ENCODE data around the gene NTSR2.

Gene NTSR2

GRCh38 chr2:11610624-11611242, 59.3 kb downstream of the NTSR2 start:
- Histone ChIP-seq H3K18ac (ENCODE audit: low read depth in 1 of 2, low read length in 2 of 2) (peak overlapping the region in 1 of 2 experiments; percentile 26), H3K14ac (ENCODE audit: low read length in 2 of 2) (no peak overlapping the region), H4K91ac (ENCODE audit: low read length) (peak overlapping the region; percentile 25), H2AFZ (ENCODE audit: low read depth, low read length) (no peak overlapping the region), H3K4me2 (ENCODE audit: low read length, poor library complexity, severe bottlenecking) (no peak overlapping the region), H2BK5ac (ENCODE audit: low read depth, low read length, poor library complexity, severe bottlenecking) (no peak overlapping the region), H3K4ac (ENCODE audit: low read depth in 1 of 2, low read length in 2 of 2) (no peak overlapping the region), H3K36me3 (ENCODE audit: control insufficient read depth in 1 of 2, insufficient read depth in 2 of 2, low read depth in 1 of 2, low read length in 2 of 2) (no peaks in the 10 kb centered on the region), H3K9me3 (ENCODE audit: control insufficient read depth, low read length) (no peaks in the 10 kb centered on the region), H2BK12ac (ENCODE audit: low read length in 2 of 2) (peak overlapping the region in 1 of 2 experiments; percentile 24), H4K8ac (ENCODE audit: low read length) (no peak overlapping the region), H3K79me1 (replicated peaks; ENCODE audit: low read length, poor library complexity, severe bottlenecking) (no peaks in the 10 kb centered on the region), H3K4me1 (ENCODE audit: control insufficient read depth, insufficient read depth, low read depth, low read length) (no peaks in the 10 kb centered on the region), H2AK5ac (ENCODE audit: low read length, severe bottlenecking) (no peak overlapping the region), H3K9ac (ENCODE audit: low read length) (no peak overlapping the region), H3K27me3 (ENCODE audit: control insufficient read depth in 1 of 2, insufficient read depth in 1 of 2, low read length in 2 of 2) (peaks cover 15 to 16% of the 10 kb centered on the region in 2 experiments), H3K27ac (ENCODE audit: low read length, poor library complexity, severe bottlenecking) (no peak overlapping the region), H3K23ac (ENCODE audit: low read length in 2 of 2) (no peak overlapping the region), H2BK15ac (ENCODE audit: low read depth, poor library complexity, severe bottlenecking) (peak overlapping the region; percentile 23), H3K4me3 (ENCODE audit: insufficient read depth in 1 of 2, low read depth in 1 of 2, low read length in 2 of 2) (no peak overlapping the region), H2BK120ac (ENCODE audit: low read depth, low read length) (no peak overlapping the region)
- whole genome bisulfite sequencing: 97% methylated on average over 34 of the region's 38 CpGs
- no peak for DNase-seq

All from mesenchymal stem cell (in vitro differentiated cells and primary cell).